Peyer's patch (tissue), 4 donors: ENCODE data around the gene INSC. TPM values are rescaled to one million over a fixed set of nuclear protein-coding genes. Genes with fewer than 3 reads are reported as not detected.

Experiments
- DNase-seq, 3 donors: peaks; one replicate each; pipeline ENCODE4 v3.0.0-alpha.2; 2017 to 2019
- H3K27ac ChIP-seq, 4 donors: fragments of 200-600 bp; sonication (generic); one replicate each; pipeline ENCODE4 v1.5.1; 2016 to 2019
- H3K27me3 ChIP-seq, 2 donors: fragments of 200-600 bp; sonication (generic); one replicate each; pipeline ENCODE4 v1.5.1; 2019
- H3K36me3 ChIP-seq, 3 donors: fragments of 200-600 bp; sonication (generic); one replicate each; pipeline ENCODE4 v1.5.1; 2016 to 2019
- H3K4me1 ChIP-seq, 4 donors: fragments of 200-600 bp; sonication (generic); one replicate each; pipeline ENCODE4 v1.5.1; 2016 to 2019
- H3K4me3 ChIP-seq, 4 donors: fragments of 200-600 bp; sonication (generic); 1 replicate in 3 of 4; 2 replicates in 1 of 4; pipeline ENCODE4 v1.5.1; 2016 to 2019; ENCODE audit warnings: mild to moderate bottlenecking in 1 of 4
- H3K9me3 ChIP-seq, 4 donors: fragments of 200-600 bp; sonication (generic); one replicate each; pipeline ENCODE4 v1.5.1; 2016 to 2019; ENCODE audit warnings: mild to moderate bottlenecking in 1 of 4
- POLR2A ChIP-seq, 2 donors: fragments of 450-650 bp; IDR thresholded peaks; one replicate each; pipeline ENCODE4 v1.5.1; 2017; ENCODE audit warnings: antibody characterized with exemption in 2 of 2, mild to moderate bottlenecking in 2 of 2, moderate library complexity in 2 of 2
- total RNA-seq, 4 donors: library from RNA; depleted of rRNA; stranded (reverse); fragments of >200 nt; gene quantifications; one replicate each; pipeline ENCODE4 v1.1.0, GENCODE V29; 2016
- TF ChIP-seq, protein P1 (sequence below), 6 experiments: fragments of 450-650 bp in 4 of 6; fragments of 200-600 bp in 2 of 6; sonication (generic) in 1 of 6; IDR thresholded peaks; one replicate each; pipeline ENCODE4 v1.5.1; 2017 to 2019; ENCODE audit warnings: antibody characterized with exemption in 6 of 6, mild to moderate bottlenecking in 3 of 6, moderate library complexity in 1 of 6

The INSC gene
- total RNA-seq, 4 donors from 2014 or later = 3.0 to 28.1 (median 6.8) TPM

DNA sequence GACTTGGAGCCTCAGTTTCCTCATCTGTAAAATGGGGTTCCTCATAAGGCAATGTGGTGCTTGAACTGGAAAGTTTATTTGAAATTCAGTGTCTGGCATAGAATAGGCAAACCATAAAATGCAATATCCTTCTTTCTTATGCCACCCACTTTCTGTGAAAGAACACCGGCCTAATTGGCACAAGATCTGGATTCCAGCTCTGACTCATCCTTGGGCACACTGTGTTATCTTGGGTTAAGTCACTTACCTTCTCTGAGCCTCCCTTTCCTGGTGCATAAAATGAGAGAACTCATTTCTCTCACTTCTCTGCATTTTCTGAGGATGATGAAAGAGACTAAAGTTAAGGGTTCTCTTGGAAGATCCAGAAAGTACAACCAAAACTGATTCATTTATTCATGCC lies 5.1 kb downstream of the INSC start:
- no peak for TF ChIP-seq POLR2A (IDR thresholded peaks at IDR 0.05)
- TF ChIP-seq, protein P1, sequence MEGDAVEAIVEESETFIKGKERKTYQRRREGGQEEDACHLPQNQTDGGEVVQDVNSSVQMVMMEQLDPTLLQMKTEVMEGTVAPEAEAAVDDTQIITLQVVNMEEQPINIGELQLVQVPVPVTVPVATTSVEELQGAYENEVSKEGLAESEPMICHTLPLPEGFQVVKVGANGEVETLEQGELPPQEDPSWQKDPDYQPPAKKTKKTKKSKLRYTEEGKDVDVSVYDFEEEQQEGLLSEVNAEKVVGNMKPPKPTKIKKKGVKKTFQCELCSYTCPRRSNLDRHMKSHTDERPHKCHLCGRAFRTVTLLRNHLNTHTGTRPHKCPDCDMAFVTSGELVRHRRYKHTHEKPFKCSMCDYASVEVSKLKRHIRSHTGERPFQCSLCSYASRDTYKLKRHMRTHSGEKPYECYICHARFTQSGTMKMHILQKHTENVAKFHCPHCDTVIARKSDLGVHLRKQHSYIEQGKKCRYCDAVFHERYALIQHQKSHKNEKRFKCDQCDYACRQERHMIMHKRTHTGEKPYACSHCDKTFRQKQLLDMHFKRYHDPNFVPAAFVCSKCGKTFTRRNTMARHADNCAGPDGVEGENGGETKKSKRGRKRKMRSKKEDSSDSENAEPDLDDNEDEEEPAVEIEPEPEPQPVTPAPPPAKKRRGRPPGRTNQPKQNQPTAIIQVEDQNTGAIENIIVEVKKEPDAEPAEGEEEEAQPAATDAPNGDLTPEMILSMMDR (IDR thresholded peaks at IDR 0.05) = no peak
- no peaks in the 10 kb centered on the region for H3K27me3 ChIP-seq
- H3K9me3 ChIP-seq = no peaks in the 10 kb centered on the region
- no peak for DNase-seq
- peaks cover 0 to 1% (median 0%) of the 10 kb centered on the region in 4 donors for H3K4me1 ChIP-seq
- no peaks in the 10 kb centered on the region for H3K36me3 ChIP-seq
- no peak overlapping the region for H3K4me3 ChIP-seq
- no peak overlapping the region for H3K27ac ChIP-seq

DNA sequence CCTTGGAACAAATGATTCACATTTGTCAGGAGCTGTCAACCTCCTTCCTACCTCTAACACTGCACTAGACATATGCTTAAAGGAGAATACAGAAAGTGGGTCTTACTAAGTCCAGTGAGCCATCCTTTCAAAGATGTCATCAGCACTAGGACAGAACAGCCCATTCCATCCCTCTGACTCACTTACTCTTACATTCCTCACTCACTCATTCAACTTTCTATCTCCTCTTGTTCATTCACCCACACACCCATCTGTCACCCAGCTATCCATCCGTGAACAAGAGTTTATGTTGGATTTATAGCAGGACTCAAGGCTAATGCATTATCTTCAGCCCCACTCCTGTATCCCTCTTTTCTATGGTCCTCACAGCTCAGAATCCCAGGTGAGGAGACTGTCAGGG lies 9.1 kb downstream of the INSC start:
- Histone ChIP-seq H3K4me1 (no peaks in the 10 kb centered on the region), H3K27me3 (no peaks in the 10 kb centered on the region), H3K36me3 (no peaks in the 10 kb centered on the region), H3K27ac (no peak overlapping the region), H3K9me3 (no peaks in the 10 kb centered on the region), H3K4me3 (no peak overlapping the region)
- TF ChIP-seq, protein P1 (IDR thresholded peaks at IDR 0.05) = no peak
- TF ChIP-seq POLR2A (IDR thresholded peaks at IDR 0.05) = no peak
- no peak for DNase-seq

DNA sequence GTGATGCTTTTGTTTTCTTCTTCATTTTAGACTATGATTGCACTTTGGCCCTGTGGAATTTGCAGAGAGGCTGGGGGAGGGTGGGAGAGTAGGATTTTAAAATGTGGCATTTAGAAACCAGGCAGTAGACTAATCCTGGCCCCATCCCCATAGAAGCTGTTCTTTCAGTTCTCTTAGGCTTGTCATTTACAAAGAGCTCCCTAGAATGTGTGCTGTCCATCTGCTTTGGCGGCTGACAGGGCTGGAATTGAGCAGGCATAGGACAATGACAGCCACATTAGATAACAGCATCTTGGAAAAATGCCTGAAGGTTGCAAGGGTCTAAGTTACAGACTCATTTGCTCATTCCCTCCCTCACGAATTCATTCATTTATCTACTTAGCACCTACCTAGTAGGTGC lies 9.8 kb downstream of the INSC start:
- no peaks in the 10 kb centered on the region for H3K36me3 ChIP-seq
- no peak overlapping the region for H3K4me3 ChIP-seq
- no peak for TF ChIP-seq POLR2A (IDR thresholded peaks at IDR 0.05)
- TF ChIP-seq, protein P1 (IDR thresholded peaks at IDR 0.05) = no peak
- H3K9me3 ChIP-seq = no peaks in the 10 kb centered on the region
- no peaks in the 10 kb centered on the region for H3K27me3 ChIP-seq
- H3K27ac ChIP-seq = no peak overlapping the region
- no peak for DNase-seq
- H3K4me1 ChIP-seq = no peaks in the 10 kb centered on the region

DNA sequence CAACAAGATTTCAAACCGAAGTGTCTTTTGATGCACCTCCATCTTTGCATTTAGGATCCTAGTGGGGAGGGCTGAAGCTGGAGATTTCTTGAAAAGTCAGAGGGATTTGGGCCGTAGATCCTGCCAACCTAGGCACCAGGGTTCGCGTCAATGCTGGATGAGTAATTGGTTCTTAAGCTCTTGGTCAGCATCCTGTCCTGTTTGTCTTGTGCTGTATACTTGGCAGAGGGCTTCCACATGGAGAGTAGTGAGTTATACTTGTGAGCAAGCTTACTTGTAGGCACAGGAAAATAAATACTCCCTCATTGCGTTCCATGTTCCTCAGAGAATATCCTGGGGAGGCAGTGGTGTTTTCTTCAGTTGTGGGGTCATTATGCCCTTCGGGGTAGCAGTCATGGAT lies 12.6 kb downstream of the INSC start:
- no peaks in the 10 kb centered on the region for H3K36me3 ChIP-seq
- H3K4me3 ChIP-seq = no peak overlapping the region
- DNase-seq = no peak
- no peaks in the 10 kb centered on the region for H3K9me3 ChIP-seq
- no peaks in the 10 kb centered on the region for H3K4me1 ChIP-seq
- no peaks in the 10 kb centered on the region for H3K27me3 ChIP-seq
- TF ChIP-seq, protein P1 (IDR thresholded peaks at IDR 0.05) = no peak
- no peak for TF ChIP-seq POLR2A (IDR thresholded peaks at IDR 0.05)
- peak overlapping the region in 1 of 4 donors; percentile 30 for H3K27ac ChIP-seq

DNA sequence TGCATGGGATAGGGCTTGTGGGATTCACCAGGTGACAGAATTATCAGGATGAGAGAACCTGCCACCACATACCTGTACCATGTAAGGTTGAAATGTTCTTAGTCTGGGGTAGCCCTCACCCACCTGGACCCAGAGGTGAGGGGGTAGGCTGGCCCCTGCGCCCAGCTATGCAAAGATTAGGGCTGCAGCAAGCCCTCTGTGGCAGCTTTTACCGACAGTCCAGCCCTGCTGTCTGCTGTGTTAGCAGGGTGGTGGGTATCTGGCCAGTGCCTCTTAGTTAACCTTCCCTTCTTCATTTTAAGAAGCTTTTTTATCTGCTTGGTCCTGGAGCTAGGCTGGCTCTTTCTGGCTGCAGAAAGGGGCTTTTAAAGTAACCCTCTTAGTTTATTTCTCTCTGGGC lies 13.9 kb downstream of the INSC start:
- TF ChIP-seq, protein P1 (IDR thresholded peaks at IDR 0.05) = no peak
- no peak for TF ChIP-seq POLR2A (IDR thresholded peaks at IDR 0.05)
- no peak for DNase-seq
- no peaks in the 10 kb centered on the region for H3K4me1 ChIP-seq
- no peaks in the 10 kb centered on the region for H3K9me3 ChIP-seq
- no peaks in the 10 kb centered on the region for H3K36me3 ChIP-seq
- H3K27ac ChIP-seq = no peak overlapping the region
- H3K4me3 ChIP-seq = no peak overlapping the region
- no peaks in the 10 kb centered on the region for H3K27me3 ChIP-seq

DNA sequence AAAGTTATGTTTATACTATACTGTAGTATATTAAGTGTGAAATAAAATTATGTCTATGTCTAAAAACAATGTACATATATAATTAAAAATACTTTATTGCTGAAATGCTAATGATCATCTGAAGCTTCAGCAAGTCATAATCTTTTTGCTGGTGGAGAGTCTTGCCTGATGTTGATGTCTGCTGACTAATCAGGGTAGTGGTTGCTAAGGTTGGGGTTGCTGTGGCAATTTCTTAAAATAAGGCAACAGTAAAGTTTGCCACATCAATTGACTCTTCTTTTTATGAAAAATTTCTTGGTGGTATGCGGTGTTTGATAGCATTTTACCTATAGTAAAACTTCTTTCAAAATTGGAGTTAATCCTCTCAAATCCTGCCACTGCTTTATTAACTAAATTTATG lies 21.4 kb downstream of the INSC start:
- no peaks in the 10 kb centered on the region for H3K9me3 ChIP-seq
- TF ChIP-seq, protein P1 (IDR thresholded peaks at IDR 0.05) = no peak
- TF ChIP-seq POLR2A (IDR thresholded peaks at IDR 0.05) = no peak
- DNase-seq = no peak
- H3K4me3 ChIP-seq = no peak overlapping the region
- no peaks in the 10 kb centered on the region for H3K4me1 ChIP-seq
- no peaks in the 10 kb centered on the region for H3K36me3 ChIP-seq
- H3K27ac ChIP-seq = no peak overlapping the region
- H3K27me3 ChIP-seq = no peaks in the 10 kb centered on the region
